Mammary epithelial cell (primary cell): ENCODE results near the gene VPS54.

Experiments
- EZH2 ChIP-seq: IDR thresholded peaks from 2 replicates; pipeline ENCODE4 v1.6.1; 2012; ENCODE audit warnings: low read length, inconsistent platforms, borderline replicate concordance
- TF ChIP-seq, protein P1 (sequence below), 2 donors: IDR thresholded peaks in 1 of 2; conservative IDR thresholded peaks in 1 of 2; 2 replicates each; pipeline ENCODE4 v1.5.1; 2011 to 2012; ENCODE audit warnings: inconsistent platforms in 2 of 2, low read length in 2 of 2, mild to moderate bottlenecking in 2 of 2, control low read depth in 1 of 2, low read depth in 1 of 2; ENCODE audit not compliant: insufficient read depth in 1 of 2; ENCODE audit errors: extremely low read depth in 1 of 2

DNA sequence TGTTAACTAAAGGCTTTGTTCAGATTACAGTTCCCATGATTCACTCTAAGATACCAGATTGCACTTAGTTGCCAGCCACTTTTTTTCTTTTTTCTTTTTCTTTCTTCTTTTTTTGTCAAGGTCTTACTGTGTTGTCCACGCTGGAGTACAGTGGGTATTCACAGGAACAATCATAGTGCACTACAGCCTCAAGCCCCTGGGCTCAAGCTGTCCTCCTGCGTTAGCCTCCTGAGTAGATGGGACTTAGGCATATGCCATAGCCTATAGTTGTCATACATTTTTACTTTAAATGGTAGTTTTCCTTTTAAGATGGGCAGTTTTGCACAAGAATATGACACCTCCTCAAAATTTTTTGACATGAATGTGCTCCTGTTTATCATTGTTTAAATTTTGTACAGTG is 175.4 kb downstream of the VPS54 start:
- TF ChIP-seq, protein P1, sequence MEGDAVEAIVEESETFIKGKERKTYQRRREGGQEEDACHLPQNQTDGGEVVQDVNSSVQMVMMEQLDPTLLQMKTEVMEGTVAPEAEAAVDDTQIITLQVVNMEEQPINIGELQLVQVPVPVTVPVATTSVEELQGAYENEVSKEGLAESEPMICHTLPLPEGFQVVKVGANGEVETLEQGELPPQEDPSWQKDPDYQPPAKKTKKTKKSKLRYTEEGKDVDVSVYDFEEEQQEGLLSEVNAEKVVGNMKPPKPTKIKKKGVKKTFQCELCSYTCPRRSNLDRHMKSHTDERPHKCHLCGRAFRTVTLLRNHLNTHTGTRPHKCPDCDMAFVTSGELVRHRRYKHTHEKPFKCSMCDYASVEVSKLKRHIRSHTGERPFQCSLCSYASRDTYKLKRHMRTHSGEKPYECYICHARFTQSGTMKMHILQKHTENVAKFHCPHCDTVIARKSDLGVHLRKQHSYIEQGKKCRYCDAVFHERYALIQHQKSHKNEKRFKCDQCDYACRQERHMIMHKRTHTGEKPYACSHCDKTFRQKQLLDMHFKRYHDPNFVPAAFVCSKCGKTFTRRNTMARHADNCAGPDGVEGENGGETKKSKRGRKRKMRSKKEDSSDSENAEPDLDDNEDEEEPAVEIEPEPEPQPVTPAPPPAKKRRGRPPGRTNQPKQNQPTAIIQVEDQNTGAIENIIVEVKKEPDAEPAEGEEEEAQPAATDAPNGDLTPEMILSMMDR (conservative IDR thresholded peaks at IDR 0.05 in 1 of 2, IDR thresholded peaks at IDR 0.05 in 1 of 2; ENCODE audit: extremely low read depth in 1 of 2, insufficient read depth in 1 of 2, low read depth in 1 of 2, low read length in 2 of 2): no peak
- TF ChIP-seq EZH2: no peak
